Ovary (tissue), 3 donors: ENCODE data around the gene KCND3.

Experiments used
- CTCF ChIP-seq, 3 donors: fragments of 450-650 bp in 2 of 3; fragments of 200-600 bp in 1 of 3; IDR thresholded peaks; one replicate each; pipeline versions ENCODE4 v1.5.1 to v1.8.0; 2016 to 2022; ENCODE audit warnings: antibody characterized with exemption in 3 of 3, mild to moderate bottlenecking in 1 of 3
- EP300 ChIP-seq: sonication (generic); formaldehyde crosslinking; IDR thresholded peaks from one replicate; pipeline ENCODE4 v1.6.1; 2017; ENCODE audit warnings: antibody characterized with exemption
- POLR2A ChIP-seq: fragments of 450-650 bp; IDR thresholded peaks from one replicate; pipeline ENCODE4 v1.6.1; 2017; ENCODE audit warnings: antibody characterized with exemption, mild to moderate bottlenecking, moderate library complexity
- donor health status: DM: no; HTN: no; CAD: no.

GRCh38 chr1:111981871-111982270 lies 7.6 kb downstream of the KCND3 start:
- TF ChIP-seq CTCF (IDR thresholded peaks at IDR 0.05) = no peak
- no peak for TF ChIP-seq POLR2A
- no peak for TF ChIP-seq EP300
